RWPE2 (cell line): ENCODE data around the gene INSYN2B.

Experiments used
- ATAC-seq: fragments of 200-7000 bp; cut with Tn5 transposase; 3 replicates; pipeline ENCODE4 v1.9.1; 2021; ENCODE audit warnings: low read depth
- DNase-seq: peaks from one replicate; pipeline ENCODE4 v3.0.0-alpha.2; 2020; ENCODE audit warnings: low spot score
- H3K27ac ChIP-seq: fragments of 450-650 bp; 2 replicates; pipeline ENCODE4 v1.5.1; 2017; ENCODE audit warnings: mild to moderate bottlenecking; ENCODE audit not compliant: poor library complexity, severe bottlenecking
- H3K27me3 ChIP-seq: fragments of 250-450 bp; sonication (Bioruptor Pico); 2 replicates; pipeline ENCODE4 v1.5.1; 2021; ENCODE audit warnings: mild to moderate bottlenecking, moderate library complexity; ENCODE audit not compliant: insufficient read depth, poor library complexity, severe bottlenecking
- H3K36me3 ChIP-seq: fragments of 250-450 bp; sonication (Bioruptor Pico); 2 replicates; pipeline ENCODE4 v1.5.1; 2020; ENCODE audit warnings: low read depth, mild to moderate bottlenecking, moderate library complexity
- H3K4me1 ChIP-seq: fragments of 250-450 bp; sonication (Bioruptor Pico); 2 replicates; pipeline ENCODE4 v1.5.1; 2021; ENCODE audit warnings: mild to moderate bottlenecking, moderate library complexity; ENCODE audit not compliant: insufficient read depth, poor library complexity, severe bottlenecking
- H3K4me3 ChIP-seq: fragments of 250-450 bp; sonication (Bioruptor Pico); 2 replicates; pipeline ENCODE4 v1.5.1; 2021; ENCODE audit warnings: mild to moderate bottlenecking, moderate library complexity; ENCODE audit not compliant: severe bottlenecking
- H3K9me3 ChIP-seq: fragments of 250-450 bp; sonication (Bioruptor Pico); 2 replicates; pipeline ENCODE4 v1.5.1; 2021; ENCODE audit warnings: mild to moderate bottlenecking, moderate library complexity; ENCODE audit not compliant: severe bottlenecking
- TF ChIP-seq, protein P1 (sequence below): fragments of 450-650 bp; IDR thresholded peaks from one replicate; pipeline ENCODE4 v1.5.1; 2017; ENCODE audit warnings: mild to moderate bottlenecking, moderate library complexity; ENCODE audit not compliant: poor library complexity, severe bottlenecking

INSYN2B gene

DNA sequence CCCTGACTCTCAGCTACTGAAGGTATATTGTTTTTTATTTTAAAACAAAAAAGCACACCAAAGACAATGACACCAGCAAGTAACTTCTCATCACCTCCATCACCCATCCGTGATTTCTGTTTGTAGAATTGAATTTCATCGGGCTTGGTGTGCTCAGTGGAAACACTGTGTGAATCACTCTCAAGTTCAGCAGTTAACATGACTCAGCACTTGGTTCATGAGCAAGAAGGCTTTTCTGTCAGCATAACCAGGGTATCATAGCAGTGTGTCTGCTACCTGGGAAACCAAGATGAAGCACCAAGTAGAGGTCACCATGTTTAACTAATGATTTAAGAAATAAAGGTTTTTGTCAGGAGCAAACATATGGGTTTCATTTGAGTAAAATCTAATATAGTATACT is 123.7 kb downstream of the INSYN2B start:
- Histone ChIP-seq H3K36me3 (no peaks in the 10 kb centered on the region), H3K9me3 (no peaks in the 10 kb centered on the region), H3K4me1 (no peaks in the 10 kb centered on the region), H3K27me3 (no peaks in the 10 kb centered on the region), H3K27ac (no peak overlapping the region), H3K4me3 (no peak overlapping the region)
- DNase-seq (no peak), ATAC-seq (peak; percentile 91)
- TF ChIP-seq, protein P1, sequence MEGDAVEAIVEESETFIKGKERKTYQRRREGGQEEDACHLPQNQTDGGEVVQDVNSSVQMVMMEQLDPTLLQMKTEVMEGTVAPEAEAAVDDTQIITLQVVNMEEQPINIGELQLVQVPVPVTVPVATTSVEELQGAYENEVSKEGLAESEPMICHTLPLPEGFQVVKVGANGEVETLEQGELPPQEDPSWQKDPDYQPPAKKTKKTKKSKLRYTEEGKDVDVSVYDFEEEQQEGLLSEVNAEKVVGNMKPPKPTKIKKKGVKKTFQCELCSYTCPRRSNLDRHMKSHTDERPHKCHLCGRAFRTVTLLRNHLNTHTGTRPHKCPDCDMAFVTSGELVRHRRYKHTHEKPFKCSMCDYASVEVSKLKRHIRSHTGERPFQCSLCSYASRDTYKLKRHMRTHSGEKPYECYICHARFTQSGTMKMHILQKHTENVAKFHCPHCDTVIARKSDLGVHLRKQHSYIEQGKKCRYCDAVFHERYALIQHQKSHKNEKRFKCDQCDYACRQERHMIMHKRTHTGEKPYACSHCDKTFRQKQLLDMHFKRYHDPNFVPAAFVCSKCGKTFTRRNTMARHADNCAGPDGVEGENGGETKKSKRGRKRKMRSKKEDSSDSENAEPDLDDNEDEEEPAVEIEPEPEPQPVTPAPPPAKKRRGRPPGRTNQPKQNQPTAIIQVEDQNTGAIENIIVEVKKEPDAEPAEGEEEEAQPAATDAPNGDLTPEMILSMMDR: no peak

DNA sequence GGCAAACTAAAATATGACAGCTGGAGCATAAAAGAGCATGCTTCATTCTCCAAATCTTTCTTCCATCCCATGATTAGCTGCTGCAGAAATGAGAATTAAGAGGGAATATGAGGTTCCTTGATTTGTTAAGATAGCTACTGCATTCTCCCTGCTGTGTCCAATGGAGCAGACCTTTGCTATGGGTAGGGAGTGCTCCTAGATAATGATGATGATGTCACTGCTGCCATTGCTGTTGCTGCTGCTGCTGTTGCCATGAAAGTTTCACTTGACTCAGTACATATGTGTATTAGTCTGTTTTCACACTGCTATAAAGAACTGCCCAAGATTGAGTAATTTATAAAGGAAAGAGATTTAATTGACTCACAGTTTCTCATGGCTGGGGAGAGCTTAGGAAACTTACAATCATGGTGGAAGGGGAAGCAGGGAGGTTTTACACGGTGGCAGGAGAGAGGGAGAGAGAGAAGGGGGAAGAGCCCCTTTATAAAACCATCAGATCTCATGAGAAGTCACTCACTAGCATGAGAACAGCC is 128.9 kb downstream of the INSYN2B start:
- no peak for DNase-seq
- Histone ChIP-seq H3K9me3 (no peaks in the 10 kb centered on the region), H3K27ac (no peak overlapping the region), H3K4me1 (no peaks in the 10 kb centered on the region), H3K4me3 (no peak overlapping the region), H3K36me3 (no peaks in the 10 kb centered on the region), H3K27me3 (no peaks in the 10 kb centered on the region)
- TF ChIP-seq, protein P1: no peak
- no peak for ATAC-seq

DNA sequence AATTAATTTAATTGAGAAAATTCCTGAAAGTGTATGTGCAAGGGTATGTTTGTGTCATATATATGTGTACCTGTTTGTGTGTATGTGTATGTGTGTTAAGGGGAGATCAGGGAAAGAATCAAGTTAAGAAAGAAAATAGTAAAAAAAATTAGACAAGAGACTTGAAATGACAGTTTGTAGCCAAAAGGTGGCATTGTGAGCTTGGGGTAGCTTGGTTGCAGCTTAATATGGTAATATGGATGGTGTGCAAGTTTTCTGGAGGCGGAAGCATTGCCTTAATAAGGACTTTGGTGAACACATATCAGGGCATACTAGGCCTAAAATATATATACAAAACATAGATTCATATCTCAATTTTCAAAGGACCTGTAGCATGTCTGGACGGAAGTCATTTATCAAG is 129.9 kb downstream of the INSYN2B start:
- ATAC-seq (no peak), DNase-seq (no peak)
- no peak overlapping the region for H3K4me3 ChIP-seq
- H3K36me3 ChIP-seq: no peaks in the 10 kb centered on the region
- TF ChIP-seq, protein P1: peak; percentile 28
- H3K27ac ChIP-seq: no peak overlapping the region
- no peaks in the 10 kb centered on the region for H3K9me3 ChIP-seq
- no peaks in the 10 kb centered on the region for H3K27me3 ChIP-seq
- H3K4me1 ChIP-seq: no peaks in the 10 kb centered on the region

DNA sequence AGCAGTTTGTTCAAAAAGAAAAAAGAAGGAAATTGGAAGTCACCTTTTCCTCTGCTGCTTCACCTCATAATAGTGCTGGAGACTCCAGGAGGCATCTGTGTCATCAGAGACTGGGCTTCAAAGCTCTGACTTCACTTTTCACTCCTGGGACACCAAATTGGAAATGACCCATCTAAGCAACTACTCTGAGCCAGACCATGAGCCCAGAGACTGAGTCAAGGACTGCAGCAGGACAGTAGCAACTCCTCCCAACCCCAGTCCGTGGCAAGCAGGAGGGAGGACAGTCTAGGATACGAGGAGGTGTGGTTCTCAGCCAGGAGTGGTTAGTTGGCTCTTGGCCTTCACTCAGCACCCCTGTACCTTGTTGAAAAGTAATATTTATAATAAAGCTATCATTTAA is 131.5 kb downstream of the INSYN2B start:
- no peaks in the 10 kb centered on the region for H3K36me3 ChIP-seq
- H3K4me1 ChIP-seq: no peaks in the 10 kb centered on the region
- no peak for DNase-seq
- H3K9me3 ChIP-seq: no peaks in the 10 kb centered on the region
- H3K27me3 ChIP-seq: no peaks in the 10 kb centered on the region
- no peak overlapping the region for H3K27ac ChIP-seq
- TF ChIP-seq, protein P1: no peak
- no peak overlapping the region for H3K4me3 ChIP-seq
- no peak for ATAC-seq

DNA sequence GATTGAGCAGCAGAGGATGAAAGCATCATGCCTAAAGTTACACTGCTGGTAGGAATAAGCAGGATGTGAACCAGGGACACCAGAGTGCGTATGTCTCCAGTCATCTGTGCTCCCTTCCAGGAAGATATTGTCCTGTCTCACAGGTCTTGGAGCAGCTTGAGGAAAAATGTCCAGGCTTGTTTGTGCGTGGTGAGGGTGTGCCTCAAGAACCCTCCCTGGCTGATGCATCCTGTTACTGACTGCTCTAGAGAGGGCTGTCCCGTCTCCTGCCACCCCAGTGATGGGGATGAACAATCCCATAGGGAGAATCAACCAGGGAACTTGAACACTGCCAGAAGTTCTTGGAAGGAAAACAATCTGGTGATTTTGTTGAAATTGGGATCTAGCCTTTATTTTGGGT is 132.0 kb downstream of the INSYN2B start:
- Histone ChIP-seq H3K27me3 (no peaks in the 10 kb centered on the region), H3K4me1 (no peaks in the 10 kb centered on the region), H3K27ac (no peak overlapping the region), H3K36me3 (no peaks in the 10 kb centered on the region), H3K4me3 (no peak overlapping the region), H3K9me3 (no peaks in the 10 kb centered on the region)
- no peak for DNase-seq
- TF ChIP-seq, protein P1: no peak
- no peak for ATAC-seq
